B cell (primary cell): ENCODE results near the gene COL21A1.

Source experiments
- EZH2 ChIP-seq: IDR thresholded peaks from 2 replicates; pipeline ENCODE4 v1.6.1; 2012; ENCODE audit warnings: borderline replicate concordance, low read depth, mild to moderate bottlenecking, moderate library complexity, low read length; ENCODE audit not compliant: insufficient read depth, poor library complexity, severe bottlenecking
- TF ChIP-seq, protein P1 (sequence below): fragments of 200-600 bp; IDR thresholded peaks from one replicate; pipeline ENCODE4 v1.8.0; 2022; ENCODE audit warnings: antibody characterized with exemption, mild to moderate bottlenecking

GRCh38 chr6:56047931-56048540 is 199.3 kb downstream of the COL21A1 start:
- TF ChIP-seq, protein P1, sequence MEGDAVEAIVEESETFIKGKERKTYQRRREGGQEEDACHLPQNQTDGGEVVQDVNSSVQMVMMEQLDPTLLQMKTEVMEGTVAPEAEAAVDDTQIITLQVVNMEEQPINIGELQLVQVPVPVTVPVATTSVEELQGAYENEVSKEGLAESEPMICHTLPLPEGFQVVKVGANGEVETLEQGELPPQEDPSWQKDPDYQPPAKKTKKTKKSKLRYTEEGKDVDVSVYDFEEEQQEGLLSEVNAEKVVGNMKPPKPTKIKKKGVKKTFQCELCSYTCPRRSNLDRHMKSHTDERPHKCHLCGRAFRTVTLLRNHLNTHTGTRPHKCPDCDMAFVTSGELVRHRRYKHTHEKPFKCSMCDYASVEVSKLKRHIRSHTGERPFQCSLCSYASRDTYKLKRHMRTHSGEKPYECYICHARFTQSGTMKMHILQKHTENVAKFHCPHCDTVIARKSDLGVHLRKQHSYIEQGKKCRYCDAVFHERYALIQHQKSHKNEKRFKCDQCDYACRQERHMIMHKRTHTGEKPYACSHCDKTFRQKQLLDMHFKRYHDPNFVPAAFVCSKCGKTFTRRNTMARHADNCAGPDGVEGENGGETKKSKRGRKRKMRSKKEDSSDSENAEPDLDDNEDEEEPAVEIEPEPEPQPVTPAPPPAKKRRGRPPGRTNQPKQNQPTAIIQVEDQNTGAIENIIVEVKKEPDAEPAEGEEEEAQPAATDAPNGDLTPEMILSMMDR: no peak
- TF ChIP-seq EZH2: no peak
